Liver (tissue), 9 donors: ENCODE data around the gene CD40. TPM values are rescaled to one million over a fixed set of nuclear protein-coding genes. Genes with fewer than 3 reads are reported as not detected.

ENCODE experiments used
- DNase-seq: peaks from one replicate; pipeline ENCODE4 v3.0.0-alpha.2; 2017; ENCODE audit warnings: low spot score
- H3K27ac ChIP-seq, 2 donors: one replicate each; pipeline ENCODE4 v1.7.0; 2013; ENCODE audit warnings: inconsistent platforms in 2 of 2, low read length in 2 of 2, control low read depth in 1 of 2, low read depth in 1 of 2, mild to moderate bottlenecking in 1 of 2
- H3K27me3 ChIP-seq, 4 donors: one replicate each; pipeline versions ENCODE4 v1.6.1 to v1.7.0; 2013; ENCODE audit warnings: low read length in 3 of 4, inconsistent platforms in 1 of 4, mild to moderate bottlenecking in 1 of 4, moderate library complexity in 1 of 4; ENCODE audit not compliant: control insufficient read depth in 4 of 4, insufficient read depth in 4 of 4
- H3K36me3 ChIP-seq, 4 donors: one replicate each; pipeline versions ENCODE4 v1.6.1 to v1.7.0; 2013; ENCODE audit warnings: low read length in 3 of 4, mild to moderate bottlenecking in 3 of 4, low read depth in 1 of 4, moderate library complexity in 1 of 4; ENCODE audit not compliant: control insufficient read depth in 4 of 4, insufficient read depth in 3 of 4
- H3K4me1 ChIP-seq, 4 donors: one replicate each; pipeline versions ENCODE4 v1.6.1 to v1.7.0; 2013; ENCODE audit warnings: low read length in 3 of 4, mild to moderate bottlenecking in 3 of 4, moderate library complexity in 1 of 4; ENCODE audit not compliant: control insufficient read depth in 4 of 4, insufficient read depth in 4 of 4
- H3K4me3 ChIP-seq, 3 donors: one replicate each; pipeline versions ENCODE4 v1.6.1 to v1.7.0; 2013; ENCODE audit warnings: low read length in 3 of 3, control low read depth in 1 of 3, low read depth in 1 of 3, mild to moderate bottlenecking in 1 of 3
- H3K9ac ChIP-seq, 2 donors: one replicate each; pipeline ENCODE4 v1.7.0; 2013; ENCODE audit warnings: low read length in 2 of 2, mild to moderate bottlenecking in 2 of 2, moderate library complexity in 2 of 2, control low read depth in 1 of 2, low read depth in 1 of 2
- H3K9me3 ChIP-seq, 4 donors: one replicate each; pipeline versions ENCODE4 v1.6.1 to v1.7.0; 2013; ENCODE audit warnings: low read length in 3 of 4; ENCODE audit not compliant: control insufficient read depth in 4 of 4
- ATF3 ChIP-seq: IDR thresholded peaks from 2 replicates; pipeline ENCODE4 v1.6.1; 2016; ENCODE audit warnings: antibody characterized with exemption
- CTCF ChIP-seq: fragments of 150-350 bp; IDR thresholded peaks from 2 replicates; pipeline ENCODE4 v1.5.1; 2017; ENCODE audit warnings: improper control_type of control experiment, low read depth, low read length; ENCODE audit not compliant: missing input control
- EGR1 ChIP-seq, 2 donors: IDR thresholded peaks; 2 replicates each; pipeline ENCODE4 v1.6.1; 2016 to 2018; ENCODE audit warnings: antibody characterized with exemption in 2 of 2, low read depth in 2 of 2
- FOXA1 ChIP-seq: IDR thresholded peaks from 2 replicates; pipeline ENCODE4 v1.6.1; 2016; ENCODE audit warnings: antibody characterized with exemption
- FOXA2 ChIP-seq: IDR thresholded peaks from 2 replicates; pipeline ENCODE4 v1.6.1; 2016; ENCODE audit warnings: antibody characterized with exemption
- GABPA ChIP-seq, 2 donors: IDR thresholded peaks in 1 of 2; conservative IDR thresholded peaks in 1 of 2; 2 replicates each; pipeline ENCODE4 v1.6.1; 2016; ENCODE audit warnings: antibody characterized with exemption in 2 of 2, mild to moderate bottlenecking in 1 of 2, moderate library complexity in 1 of 2
- HNF4A ChIP-seq, 2 donors: conservative IDR thresholded peaks; 2 replicates each; pipeline ENCODE4 v1.6.1; 2016; ENCODE audit warnings: antibody characterized with exemption in 2 of 2, mild to moderate bottlenecking in 2 of 2
- HNF4G ChIP-seq: IDR thresholded peaks from 2 replicates; pipeline ENCODE4 v1.6.1; 2016; ENCODE audit warnings: antibody characterized with exemption
- JUND ChIP-seq, 2 donors: IDR thresholded peaks; 2 replicates each; pipeline ENCODE4 v1.6.1; 2016; ENCODE audit warnings: antibody characterized with exemption in 2 of 2
- MAX ChIP-seq: IDR thresholded peaks from 2 replicates; pipeline ENCODE4 v1.6.1; 2016; ENCODE audit warnings: antibody characterized with exemption
- NR2F2 ChIP-seq: IDR thresholded peaks from 2 replicates; pipeline ENCODE4 v1.6.1; 2016; ENCODE audit warnings: antibody characterized with exemption
- RAD21 ChIP-seq, 2 donors: IDR thresholded peaks; 2 replicates each; pipeline ENCODE4 v1.6.1; 2016; ENCODE audit warnings: antibody characterized with exemption in 2 of 2, mild to moderate bottlenecking in 2 of 2
- REST ChIP-seq: IDR thresholded peaks from 2 replicates; pipeline ENCODE4 v1.6.1; 2016; ENCODE audit warnings: antibody characterized with exemption, mild to moderate bottlenecking
- RXRA ChIP-seq, 2 donors: IDR thresholded peaks; 2 replicates each; pipeline ENCODE4 v1.6.1; 2017 to 2018; ENCODE audit warnings: antibody characterized with exemption in 2 of 2, mild to moderate bottlenecking in 1 of 2
- SP1 ChIP-seq: IDR thresholded peaks from 2 replicates; pipeline ENCODE4 v1.6.1; 2018; ENCODE audit warnings: antibody characterized with exemption, mild to moderate bottlenecking
- TAF1 ChIP-seq: conservative IDR thresholded peaks from 2 replicates; pipeline ENCODE4 v1.6.1; 2016; ENCODE audit warnings: antibody characterized with exemption, mild to moderate bottlenecking
- YY1 ChIP-seq: IDR thresholded peaks from 2 replicates; pipeline ENCODE4 v1.6.1; 2016; ENCODE audit warnings: antibody characterized with exemption, mild to moderate bottlenecking
- ZBTB33 ChIP-seq: IDR thresholded peaks from 2 replicates; pipeline ENCODE4 v1.6.1; 2016; ENCODE audit warnings: antibody characterized with exemption
- WGBS: extraction: QIAGEN DNeasy Blood & Tissue Kit; methylation state at CpG from one replicate; pipeline ENCODE4 v1.1.7; 2013; 5-methylcytosine and 5-hydroxymethylcytosine counted together
- polyA plus RNA-seq, 2 donors: library from polyadenylated mRNA; stranded (reverse) in 1 of 2; unstranded in 1 of 2; fragments of 200-250 nt in 1 of 2; fragments of >200 nt in 1 of 2; fragmentation: Nextera tagmentation in 1 of 2; extraction: Ambion mirVana in 1 of 2; gene quantifications; one replicate each; pipeline versions ENCODE4 v1.2.1 to v1.2.3, GENCODE V29; 2013 to 2015
- total RNA-seq, 2 donors: library from RNA; depleted of rRNA; stranded (reverse); fragments of >200 nt; gene quantifications; one replicate each; pipeline ENCODE4 v1.2.3, GENCODE V29; 2014
- donor health status: healthy.
- donor health status: healthy.
- donor health status: healthy.
- donor health status: healthy.
- donor health status: healthy.

CD40 gene
- total and polyA plus RNA-seq, 4 donors, result 2.2 to 9.4 (median 6.0) TPM

GRCh38 chr20:46076806-46077205 lies 41.3 kb upstream of the CD40 start:
- H3K36me3 ChIP-seq, result peaks cover 4 to 31% (median 23%) of the 10 kb centered on the region in 4 donors
- no peaks in the 10 kb centered on the region for H3K4me1 ChIP-seq
- 90% methylated on average over 7 of the region's 7 CpGs for WGBS
- no peak overlapping the region for H3K4me3 ChIP-seq
- no peaks in the 10 kb centered on the region for H3K9me3 ChIP-seq
- H3K27me3 ChIP-seq, result no peaks in the 10 kb centered on the region
- no peak for DNase-seq
- no peak overlapping the region for H3K9ac ChIP-seq
- H3K27ac ChIP-seq, result no peak overlapping the region
- TF ChIP-seq RAD21 (IDR thresholded peaks at IDR 0.05) (no peak), YY1 (no peak), SP1 (no peak), ZBTB33 (no peak), JUND (IDR thresholded peaks at IDR 0.05) (no peak), NR2F2 (no peak), HNF4G (no peak), RXRA (IDR thresholded peaks at IDR 0.05) (no peak), HNF4A (conservative IDR thresholded peaks at IDR 0.05) (no peak), FOXA2 (no peak), FOXA1 (no peak), REST (no peak), TAF1 (no peak), MAX (no peak), CTCF (no peak), GABPA (IDR thresholded peaks at IDR 0.05 in 1 of 2, conservative IDR thresholded peaks at IDR 0.05 in 1 of 2) (no peak), ATF3 (no peak), EGR1 (IDR thresholded peaks at IDR 0.05; ENCODE audit: low read depth in 2 of 2) (no peak)
